Stimulated activated CD8-positive, alpha-beta memory T cell treated with anti-CD3 and anti-CD28 coated beads, Interleukin-4, amount 100 ng/mL, for 4 hours (primary cell): ENCODE results near the gene SBF1.

ENCODE experiments used
- DNase-seq, 2 donors: peaks; one replicate each; pipeline ENCODE4 v3.0.0-alpha.2; 2020; ENCODE audit warnings: low read depth in 2 of 2, low spot score in 1 of 2

SBF1 gene

GRCh38 chr22:50486561-50487289 is 11.9 kb upstream of the SBF1 start, which contains the start of gene MIOX:
Gene MIOX (plus strand): TSS chr22:50486859. CDS start chr22:50486898, 39 bp downstream.
- DNase-seq: no peak

- DNase-seq: no peak
Measured at GRCh38 chr22:50485221-50486131, 10.6 kb upstream of the SBF1 start.

GRCh38 chr22:50483977-50484853 is 9.4 kb upstream of the SBF1 start:
- DNase-seq: no peak

- no peak for DNase-seq
Measured at GRCh38 chr22:50483556-50483955, 8.7 kb upstream of the SBF1 start.

GRCh38 chr22:50483106-50483505 is 8.3 kb upstream of the SBF1 start:
- no peak for DNase-seq

- DNase-seq: no peak
Measured at GRCh38 chr22:50482107-50483074, 7.6 kb upstream of the SBF1 start.

- no peak for DNase-seq
Measured at GRCh38 chr22:50481440-50482106, 6.7 kb upstream of the SBF1 start, which contains the start of gene ADM2. Gene ADM2 (plus strand): TSS chr22:50481543. CDS start chr22:50481848, 305 bp downstream.

- DNase-seq: no peak
Measured at GRCh38 chr22:50481045-50481439, 6.2 kb upstream of the SBF1 start.

GRCh38 chr22:50479721-50480120 is 4.9 kb upstream of the SBF1 start:
- DNase-seq: no peak

GRCh38 chr22:50477923-50478322 is 3.1 kb upstream of the SBF1 start:
- no peak for DNase-seq

GRCh38 chr22:50476868-50477267 is 2.0 kb upstream of the SBF1 start:
- DNase-seq: no peak

GRCh38 chr22:50475652-50476002 is 792 bp upstream of the SBF1 start:
- no peak for DNase-seq

GRCh38 chr22:50473855-50474671 is 772 bp downstream of the SBF1 start:
- no peak for DNase-seq

GRCh38 chr22:50473088-50473487 is 1.7 kb downstream of the SBF1 start:
- peak in 1 of 2 donors; percentile 10 for DNase-seq

- no peak for DNase-seq
Measured at GRCh38 chr22:50471962-50472361, 2.9 kb downstream of the SBF1 start.

GRCh38 chr22:50471197-50471847 is 3.5 kb downstream of the SBF1 start:
- DNase-seq: no peak

- DNase-seq: no peak
Measured at GRCh38 chr22:50470491-50470890, 4.3 kb downstream of the SBF1 start.
